Fibroblast of villous mesenchyme (primary cell): ENCODE results near the gene TCOF1. TPM values are rescaled to one million over a fixed set of nuclear protein-coding genes. Genes with fewer than 3 reads are reported as not detected.

Experiments
- DNase-seq: peaks from one replicate; pipeline ENCODE4 v3.0.0-alpha.2; 2010; ENCODE audit warnings: low read depth
- H3K4me3 ChIP-seq: 2 replicates; pipeline ENCODE4 v1.5.1; 2011; ENCODE audit warnings: low read depth, mild to moderate bottlenecking, low read length
- CTCF ChIP-seq: IDR thresholded peaks from 2 replicates; pipeline ENCODE4 v1.5.1; 2012; ENCODE audit warnings: low read depth, mild to moderate bottlenecking, low read length; ENCODE audit not compliant: insufficient read depth
- total RNA-seq: library from RNA; depleted of rRNA; stranded (reverse); fragments of >200 nt; gene quantifications from 2 replicates; pipeline ENCODE4 v1.2.3, GENCODE V29; 2012

The TCOF1 gene
- total RNA-seq, 1 donor = 23.7 TPM

- TF ChIP-seq CTCF = no peak
- peak; percentile 6 for DNase-seq
- H3K4me3 ChIP-seq = no peak overlapping the region
Observed at GRCh38 chr5:150353032-150353675, 4.3 kb upstream of the TCOF1 start.

GRCh38 chr5:150355791-150356190 lies 1.7 kb upstream of the TCOF1 start:
- DNase-seq = no peak
- no peak overlapping the region for H3K4me3 ChIP-seq
- TF ChIP-seq CTCF = no peak

GRCh38 chr5:150356575-150357294 lies 762 bp upstream of the TCOF1 start:
- no peak for DNase-seq
- TF ChIP-seq CTCF = no peak
- peak overlapping the region; percentile 45 for H3K4me3 ChIP-seq

- DNase-seq = peak; percentile 7
- H3K4me3 ChIP-seq = peak overlapping the region; percentile 79
- TF ChIP-seq CTCF = no peak
Observed at GRCh38 chr5:150358261-150359095, 981 bp downstream of the TCOF1 start.

- DNase-seq = no peak
- H3K4me3 ChIP-seq = no peak overlapping the region
- TF ChIP-seq CTCF = no peak
Observed at GRCh38 chr5:150361301-150361700, 3.8 kb downstream of the TCOF1 start.

GRCh38 chr5:150363185-150363584 lies 5.7 kb downstream of the TCOF1 start:
- no peak for DNase-seq
- H3K4me3 ChIP-seq = no peak overlapping the region
- no peak for TF ChIP-seq CTCF
